Measurements from ENCODE around the gene LGALS4. TPM values are rescaled to one million over a fixed set of nuclear protein-coding genes. Genes with fewer than 3 reads are reported as not detected.
A peak's percentile ranks its signal among the peaks of the same experiment; 100 is the strongest.
"Not testable (repeated sequence)": the region's sequence is repeated elsewhere in the genome, so short reads cannot be mapped to it uniquely, and the experiment has no call there.

LGALS4 gene
- total RNA-seq, 1 donor from 2014 or later: 2.7 TPM

- no peak for DNase-seq (ENCODE audit: low spot score, unreplicated experiment)
- TF ChIP-seq, protein P1, sequence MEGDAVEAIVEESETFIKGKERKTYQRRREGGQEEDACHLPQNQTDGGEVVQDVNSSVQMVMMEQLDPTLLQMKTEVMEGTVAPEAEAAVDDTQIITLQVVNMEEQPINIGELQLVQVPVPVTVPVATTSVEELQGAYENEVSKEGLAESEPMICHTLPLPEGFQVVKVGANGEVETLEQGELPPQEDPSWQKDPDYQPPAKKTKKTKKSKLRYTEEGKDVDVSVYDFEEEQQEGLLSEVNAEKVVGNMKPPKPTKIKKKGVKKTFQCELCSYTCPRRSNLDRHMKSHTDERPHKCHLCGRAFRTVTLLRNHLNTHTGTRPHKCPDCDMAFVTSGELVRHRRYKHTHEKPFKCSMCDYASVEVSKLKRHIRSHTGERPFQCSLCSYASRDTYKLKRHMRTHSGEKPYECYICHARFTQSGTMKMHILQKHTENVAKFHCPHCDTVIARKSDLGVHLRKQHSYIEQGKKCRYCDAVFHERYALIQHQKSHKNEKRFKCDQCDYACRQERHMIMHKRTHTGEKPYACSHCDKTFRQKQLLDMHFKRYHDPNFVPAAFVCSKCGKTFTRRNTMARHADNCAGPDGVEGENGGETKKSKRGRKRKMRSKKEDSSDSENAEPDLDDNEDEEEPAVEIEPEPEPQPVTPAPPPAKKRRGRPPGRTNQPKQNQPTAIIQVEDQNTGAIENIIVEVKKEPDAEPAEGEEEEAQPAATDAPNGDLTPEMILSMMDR (IDR thresholded peaks at IDR 0.05; ENCODE audit: unreplicated experiment): no peak
- Mint-ChIP-seq H3K27me3 (no peaks in the 10 kb centered on the region), H3K4me3 (ENCODE audit: low read depth) (no peak overlapping the region), H3K27ac (no peak overlapping the region), H3K9me3 (ENCODE audit: low read depth) (no peaks in the 10 kb centered on the region), H3K4me1 (ENCODE audit: low read depth) (peaks cover 22% of the 10 kb centered on the region), H3K36me3 (ENCODE audit: insufficient read depth) (peaks cover 19% of the 10 kb centered on the region)
Measured at GRCh38 chr19:38833092-38833425, 20.3 kb upstream of the LGALS4 start.

DNA sequence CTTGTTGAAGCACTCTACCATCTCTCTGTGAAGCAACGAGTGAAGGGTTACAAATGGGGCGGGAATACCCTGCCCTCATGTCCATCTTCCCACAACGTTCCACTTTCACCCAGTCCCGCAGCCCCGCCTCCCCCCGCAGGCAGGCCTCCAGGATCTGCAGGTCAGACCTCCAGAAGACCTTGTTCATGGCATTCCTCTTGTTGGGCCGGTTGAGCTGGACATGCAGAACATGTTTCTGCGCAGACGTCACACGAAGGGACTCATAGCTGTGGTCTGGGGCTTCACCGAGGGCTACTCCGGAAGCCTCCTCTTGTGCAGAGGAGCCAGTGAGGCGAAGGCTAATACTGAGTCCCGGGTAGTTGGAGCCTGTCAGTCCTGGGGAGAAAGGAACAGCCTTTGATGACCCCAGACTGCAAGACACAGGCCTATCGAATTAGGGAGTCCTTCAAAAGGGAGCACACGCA, 18.4 kb upstream of the LGALS4 start:
- H3K36me3 Mint-ChIP-seq (ENCODE audit: insufficient read depth): peaks cover 17% of the 10 kb centered on the region
- H3K27ac Mint-ChIP-seq: peak overlapping the region; percentile 95
- H3K4me3 Mint-ChIP-seq (ENCODE audit: low read depth): peak overlapping the region; percentile 72
- no peaks in the 10 kb centered on the region for H3K27me3 Mint-ChIP-seq
- no peaks in the 10 kb centered on the region for H3K9me3 Mint-ChIP-seq (ENCODE audit: low read depth)
- no peak for DNase-seq (ENCODE audit: low spot score, unreplicated experiment)
- peaks cover 13% of the 10 kb centered on the region for H3K4me1 Mint-ChIP-seq (ENCODE audit: low read depth)
- TF ChIP-seq, protein P1 (IDR thresholded peaks at IDR 0.05; ENCODE audit: unreplicated experiment): no peak

- Mint-ChIP-seq H3K4me3 (ENCODE audit: low read depth) (peak overlapping the region; percentile 72), H3K27ac (peak overlapping the region; percentile 95), H3K4me1 (ENCODE audit: low read depth) (peaks cover 13% of the 10 kb centered on the region), H3K27me3 (no peaks in the 10 kb centered on the region), H3K9me3 (ENCODE audit: low read depth) (no peaks in the 10 kb centered on the region), H3K36me3 (ENCODE audit: insufficient read depth) (peaks cover 15% of the 10 kb centered on the region)
- TF ChIP-seq, protein P1 (IDR thresholded peaks at IDR 0.05; ENCODE audit: unreplicated experiment): no peak
- DNase-seq (ENCODE audit: low spot score, unreplicated experiment): no peak
Measured at GRCh38 chr19:38830039-38830733, 17.4 kb upstream of the LGALS4 start.

DNA sequence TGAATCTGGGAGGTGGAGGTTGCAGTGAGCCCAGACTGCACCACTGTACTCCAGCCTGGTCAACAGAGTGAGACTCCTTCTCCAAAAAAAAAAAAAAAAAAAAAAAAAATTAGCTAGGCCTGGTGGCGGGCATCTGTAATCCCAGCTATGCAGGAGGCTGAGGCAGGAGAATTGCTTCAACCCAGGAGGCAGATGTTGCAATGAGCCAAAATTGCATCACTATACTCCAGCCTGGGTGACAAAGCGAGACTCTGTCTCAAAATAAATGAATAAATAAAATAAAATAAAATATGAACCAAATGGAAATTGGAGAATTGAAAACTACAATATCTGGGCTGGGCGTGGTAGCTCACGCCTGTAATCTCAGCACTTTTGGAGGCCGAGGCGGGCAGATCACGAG, 16.5 kb upstream of the LGALS4 start:
- not testable (repeated sequence) for DNase-seq (ENCODE audit: low spot score, unreplicated experiment); H3K27ac Mint-ChIP-seq; H3K4me3 Mint-ChIP-seq (ENCODE audit: low read depth); H3K27me3 Mint-ChIP-seq; H3K9me3 Mint-ChIP-seq (ENCODE audit: low read depth)
- peaks cover 12% of the 10 kb centered on the region for H3K36me3 Mint-ChIP-seq (ENCODE audit: insufficient read depth)
- H3K4me1 Mint-ChIP-seq (ENCODE audit: low read depth): peaks cover 13% of the 10 kb centered on the region

DNA sequence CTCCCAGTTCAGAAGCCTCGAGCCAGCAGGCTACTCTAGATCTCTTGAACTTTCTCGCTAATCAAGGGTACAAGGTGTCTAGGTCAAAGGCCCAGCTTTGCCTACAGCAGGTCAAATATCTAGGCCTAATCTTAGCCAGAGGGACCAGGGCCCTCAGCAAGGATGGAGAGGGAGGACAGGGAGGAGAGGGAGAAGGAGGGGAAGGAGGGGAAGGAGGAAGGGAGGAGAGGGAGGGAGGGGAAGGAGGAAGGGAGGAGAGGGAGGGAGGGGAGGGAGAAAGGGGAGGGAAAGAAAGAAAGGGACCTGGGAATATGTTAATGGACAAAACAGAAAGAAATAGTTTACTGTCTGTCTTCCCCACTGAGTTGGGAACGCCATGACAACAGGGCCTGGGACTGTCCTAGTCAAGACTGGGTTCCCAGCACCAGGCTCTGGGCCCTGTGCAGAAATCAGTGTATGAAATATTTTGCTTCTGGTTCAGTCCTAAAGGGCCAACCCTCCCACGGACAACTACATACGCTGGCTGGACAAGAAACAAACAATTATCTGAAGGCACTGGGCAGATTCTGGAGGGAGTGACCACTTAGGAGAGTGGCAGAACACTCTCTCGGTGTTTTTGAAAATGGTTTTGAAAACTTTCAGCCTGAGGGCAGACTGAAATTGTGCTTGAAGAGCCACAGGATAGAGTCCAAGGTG, 14.3 kb upstream of the LGALS4 start:
- Mint-ChIP-seq H3K27me3 (no peaks in the 10 kb centered on the region), H3K36me3 (ENCODE audit: insufficient read depth) (peaks cover 30% of the 10 kb centered on the region), H3K27ac (no peak overlapping the region), H3K9me3 (ENCODE audit: low read depth) (no peaks in the 10 kb centered on the region), H3K4me3 (ENCODE audit: low read depth) (no peak overlapping the region), H3K4me1 (ENCODE audit: low read depth) (peaks cover 12% of the 10 kb centered on the region)
- TF ChIP-seq, protein P1 (IDR thresholded peaks at IDR 0.05; ENCODE audit: unreplicated experiment): no peak
- no peak for DNase-seq (ENCODE audit: low spot score, unreplicated experiment)

DNA sequence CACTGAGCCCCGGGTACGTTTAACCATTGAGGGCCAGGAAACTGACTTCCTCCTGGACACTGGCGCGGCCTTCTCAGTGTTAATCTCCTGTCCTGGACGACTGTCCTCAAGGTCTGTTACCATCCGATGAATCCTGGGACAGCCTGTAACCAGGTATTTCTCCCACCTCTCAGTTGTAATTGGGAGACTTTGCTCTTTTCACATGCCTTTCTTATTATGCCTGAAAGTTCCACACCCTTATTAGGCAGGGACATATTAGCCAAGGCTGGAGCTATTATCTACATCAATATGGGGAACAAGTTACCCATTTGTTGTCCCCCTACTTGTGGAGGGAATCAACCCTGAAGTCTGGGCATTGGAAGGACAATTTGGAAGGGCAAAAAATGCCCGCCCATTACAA, 13.2 kb upstream of the LGALS4 start:
- peaks cover 30% of the 10 kb centered on the region for H3K36me3 Mint-ChIP-seq (ENCODE audit: insufficient read depth)
- H3K27ac Mint-ChIP-seq; H3K9me3 Mint-ChIP-seq (ENCODE audit: low read depth); H3K4me1 Mint-ChIP-seq (ENCODE audit: low read depth); H3K27me3 Mint-ChIP-seq; H3K4me3 Mint-ChIP-seq (ENCODE audit: low read depth); DNase-seq (ENCODE audit: low spot score, unreplicated experiment): not testable (repeated sequence)

DNA sequence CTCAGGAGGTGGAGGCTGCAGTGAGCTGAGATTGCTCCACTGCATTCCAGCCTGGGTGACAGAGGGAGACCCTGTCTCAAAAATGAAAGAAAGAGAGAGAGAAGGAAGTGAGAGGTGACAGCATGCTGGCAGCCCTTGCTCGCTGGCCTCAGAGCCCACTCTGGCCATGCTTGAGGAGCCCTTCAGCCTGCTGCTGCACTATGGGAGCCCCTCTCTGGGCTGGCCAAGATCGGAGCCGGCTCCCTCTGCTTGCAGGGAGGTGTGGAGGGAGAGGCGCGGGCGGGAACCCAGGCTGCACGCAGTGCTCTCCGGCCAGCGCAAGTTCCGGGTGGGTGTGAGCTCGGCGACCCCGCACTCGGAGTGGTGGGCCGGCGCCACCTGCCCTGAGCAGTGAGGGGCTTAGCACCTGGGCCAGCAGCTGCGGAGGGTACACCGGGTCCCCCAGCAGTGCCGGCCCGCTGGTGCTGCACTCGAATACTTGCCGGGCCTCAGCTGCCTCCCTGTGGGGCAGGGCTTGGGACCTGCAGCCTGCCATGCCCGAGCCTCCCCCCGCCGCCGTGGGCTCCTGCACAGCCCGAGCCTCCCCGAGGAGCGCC, 8.6 kb upstream of the LGALS4 start:
- not testable (repeated sequence) for H3K9me3 Mint-ChIP-seq (ENCODE audit: low read depth); H3K27ac Mint-ChIP-seq; H3K4me3 Mint-ChIP-seq (ENCODE audit: low read depth); H3K27me3 Mint-ChIP-seq; DNase-seq (ENCODE audit: low spot score, unreplicated experiment)
- peaks cover 33% of the 10 kb centered on the region for H3K36me3 Mint-ChIP-seq (ENCODE audit: insufficient read depth)
- H3K4me1 Mint-ChIP-seq (ENCODE audit: low read depth): peaks cover 20% of the 10 kb centered on the region

Measured in progenitor cell of endocrine pancreas (in vitro differentiated cells).